Activated CD4-positive, alpha-beta T cell treated with anti-CD3 and anti-CD28 coated beads, Interleukin-2, amount 10 ng/mL, durations not matched to agents 7 days and 5 days (primary cell): ENCODE measurements around the gene TMEFF1. TPM values are rescaled to one million over a fixed set of nuclear protein-coding genes. Genes with fewer than 3 reads are reported as not detected.

ENCODE experiments used
- CTCF ChIA-PET: fragments of 350-600 bp; sonication (Branson Sonifier 250); formaldehyde crosslinking; loops from one replicate; lab custom pipeline; 2021; ENCODE audit warnings: antibody characterized with exemption; lab: Charles Lee
- POLR2A ChIA-PET: fragments of 350-600 bp; sonication (Branson Sonifier 250); formaldehyde crosslinking; loops from one replicate; lab custom pipeline; 2021; ENCODE audit warnings: antibody characterized with exemption; lab: Charles Lee
- DNase-seq: peaks from one replicate; pipeline ENCODE4 v3.0.0-alpha.2; 2020
- H3K27ac Mint-ChIP-seq: one replicate; pipeline ENCODE4 v1.8.0; 2021; ENCODE audit warnings: mild to moderate bottlenecking, moderate library complexity, mixed read lengths
- H3K27me3 Mint-ChIP-seq: one replicate; pipeline ENCODE4 v1.8.0; 2021; ENCODE audit warnings: mixed read lengths
- H3K36me3 Mint-ChIP-seq: one replicate; pipeline ENCODE4 v1.8.0; 2021; ENCODE audit warnings: low read depth, mixed read lengths
- H3K4me1 Mint-ChIP-seq: one replicate; pipeline ENCODE4 v1.8.0; 2021; ENCODE audit warnings: mixed read lengths
- H3K4me3 Mint-ChIP-seq: one replicate; pipeline ENCODE4 v1.8.0; 2021; ENCODE audit warnings: mild to moderate bottlenecking, moderate library complexity, mixed read lengths
- H3K9me3 Mint-ChIP-seq: one replicate; pipeline ENCODE4 v1.8.0; 2021; ENCODE audit warnings: mixed read lengths
- total RNA-seq, 2 experiments: library from RNA; stranded (reverse); gene quantifications; one replicate each; pipeline ENCODE4 v1.2.3, GENCODE V29; 2021

Gene TMEFF1
- total RNA-seq, 2 experiments from 2014 or later: not detected

- ChIA-PET POLR2A (no interaction called here), CTCF (no interaction called here)
- DNase-seq: no peak
- no peaks in the 10 kb centered on the region for H3K36me3 Mint-ChIP-seq
- no peaks in the 10 kb centered on the region for H3K27me3 Mint-ChIP-seq
- no peak overlapping the region for H3K4me3 Mint-ChIP-seq
- H3K27ac Mint-ChIP-seq: no peak overlapping the region
- H3K9me3 Mint-ChIP-seq: no peaks in the 10 kb centered on the region
- H3K4me1 Mint-ChIP-seq: no peaks in the 10 kb centered on the region
These were observed 102.1 kb downstream of the TMEFF1 start for GRCh38 chr9:100575006-100575405.

- H3K4me3 Mint-ChIP-seq: no peak overlapping the region
- no peaks in the 10 kb centered on the region for H3K27me3 Mint-ChIP-seq
- no peaks in the 10 kb centered on the region for H3K36me3 Mint-ChIP-seq
- POLR2A ChIA-PET: no interaction called here
- no peaks in the 10 kb centered on the region for H3K9me3 Mint-ChIP-seq
- no peak overlapping the region for H3K27ac Mint-ChIP-seq
- CTCF ChIA-PET: interaction anchor here (0.6 kb wide), 1 partner anchor 486 kb away, joined by 4 read pairs; no protein-coding TSS in a partner anchor
- no peak for DNase-seq
- H3K4me1 Mint-ChIP-seq: no peaks in the 10 kb centered on the region
These were observed 102.9 kb downstream of the TMEFF1 start for GRCh38 chr9:100575765-100576386.

GRCh38 chr9:100577776-100578448, 105.0 kb downstream of the TMEFF1 start, which contains the start of gene CAVIN4:
TSS of gene CAVIN4 (plus strand) at chr9:100578079. CDS start at chr9:100578144, 65 bp downstream.
- no peak within 1 kb of the TSS for H3K4me3 Mint-ChIP-seq
- ChIA-PET POLR2A (no interaction called here), CTCF (no interaction called here)
- no peak for DNase-seq
- H3K4me1 Mint-ChIP-seq: no peaks in the 10 kb centered on the region
- no peaks in the 10 kb centered on the region for H3K9me3 Mint-ChIP-seq
- no peak within 1 kb of the TSS for H3K27ac Mint-ChIP-seq
- H3K36me3 Mint-ChIP-seq: no peaks in the 10 kb centered on the region
- peaks cover 2% of the 10 kb centered on the region for H3K27me3 Mint-ChIP-seq

GRCh38 chr9:100578610-100579009, 105.7 kb downstream of the TMEFF1 start:
- no peak for DNase-seq
- Mint-ChIP-seq H3K36me3 (no peaks in the 10 kb centered on the region), H3K4me3 (no peak overlapping the region), H3K27ac (no peak overlapping the region), H3K9me3 (no peaks in the 10 kb centered on the region), H3K4me1 (no peaks in the 10 kb centered on the region), H3K27me3 (peaks cover 2% of the 10 kb centered on the region)
- ChIA-PET POLR2A (no interaction called here), CTCF (no interaction called here)

GRCh38 chr9:100579665-100580064, 106.7 kb downstream of the TMEFF1 start:
- Mint-ChIP-seq H3K9me3 (no peaks in the 10 kb centered on the region), H3K27me3 (peaks cover 2% of the 10 kb centered on the region), H3K4me1 (no peaks in the 10 kb centered on the region), H3K27ac (no peak overlapping the region), H3K4me3 (no peak overlapping the region), H3K36me3 (no peaks in the 10 kb centered on the region)
- no peak for DNase-seq
- CTCF ChIA-PET: no interaction called here
- POLR2A ChIA-PET: no interaction called here

GRCh38 chr9:100580257-100580656, 107.3 kb downstream of the TMEFF1 start:
- no peaks in the 10 kb centered on the region for H3K36me3 Mint-ChIP-seq
- POLR2A ChIA-PET: no interaction called here
- H3K4me3 Mint-ChIP-seq: no peak overlapping the region
- H3K27ac Mint-ChIP-seq: no peak overlapping the region
- H3K4me1 Mint-ChIP-seq: no peaks in the 10 kb centered on the region
- no peaks in the 10 kb centered on the region for H3K9me3 Mint-ChIP-seq
- CTCF ChIA-PET: no interaction called here
- no peak for DNase-seq
- H3K27me3 Mint-ChIP-seq: peaks cover 2% of the 10 kb centered on the region

GRCh38 chr9:100581081-100581480, 108.1 kb downstream of the TMEFF1 start:
- Mint-ChIP-seq H3K27ac (no peak overlapping the region), H3K27me3 (peaks cover 2% of the 10 kb centered on the region), H3K4me3 (no peak overlapping the region), H3K4me1 (no peaks in the 10 kb centered on the region), H3K36me3 (no peaks in the 10 kb centered on the region), H3K9me3 (no peaks in the 10 kb centered on the region)
- ChIA-PET POLR2A (no interaction called here), CTCF (interaction anchor here (1.2 to 1.5 kb wide), 2 partner anchors 15 to 21 kb away, joined by 3 to 4 read pairs; no protein-coding TSS in a partner anchor)
- no peak for DNase-seq

- CTCF ChIA-PET: interaction anchor here (1.2 to 1.5 kb wide), 2 partner anchors 14 to 20 kb away, joined by 3 to 4 read pairs; no protein-coding TSS in a partner anchor
- H3K4me1 Mint-ChIP-seq: no peaks in the 10 kb centered on the region
- POLR2A ChIA-PET: no interaction called here
- H3K27ac Mint-ChIP-seq: no peak overlapping the region
- no peak for DNase-seq
- H3K36me3 Mint-ChIP-seq: no peaks in the 10 kb centered on the region
- H3K27me3 Mint-ChIP-seq: peaks cover 2% of the 10 kb centered on the region
- H3K4me3 Mint-ChIP-seq: no peak overlapping the region
- no peaks in the 10 kb centered on the region for H3K9me3 Mint-ChIP-seq
These were observed 108.7 kb downstream of the TMEFF1 start for GRCh38 chr9:100581661-100582060.

GRCh38 chr9:100583014-100583802, 110.3 kb downstream of the TMEFF1 start:
- CTCF ChIA-PET: no interaction called here
- H3K4me1 Mint-ChIP-seq: no peaks in the 10 kb centered on the region
- no peak overlapping the region for H3K4me3 Mint-ChIP-seq
- peaks cover 2% of the 10 kb centered on the region for H3K27me3 Mint-ChIP-seq
- POLR2A ChIA-PET: no interaction called here
- no peaks in the 10 kb centered on the region for H3K9me3 Mint-ChIP-seq
- DNase-seq: no peak
- H3K27ac Mint-ChIP-seq: no peak overlapping the region
- H3K36me3 Mint-ChIP-seq: no peaks in the 10 kb centered on the region

GRCh38 chr9:100584951-100585350, 112.0 kb downstream of the TMEFF1 start:
- Mint-ChIP-seq H3K27ac (no peak overlapping the region), H3K27me3 (peaks cover 2% of the 10 kb centered on the region), H3K4me1 (no peaks in the 10 kb centered on the region), H3K9me3 (no peaks in the 10 kb centered on the region), H3K36me3 (no peaks in the 10 kb centered on the region), H3K4me3 (no peak overlapping the region)
- DNase-seq: no peak
- POLR2A ChIA-PET: no interaction called here
- CTCF ChIA-PET: interaction anchor here (1.3 kb wide), 1 partner anchor 12 kb away, joined by 3 read pairs; no protein-coding TSS in a partner anchor

- no peaks in the 10 kb centered on the region for H3K4me1 Mint-ChIP-seq
- H3K9me3 Mint-ChIP-seq: no peaks in the 10 kb centered on the region
- no peak overlapping the region for H3K4me3 Mint-ChIP-seq
- H3K27ac Mint-ChIP-seq: no peak overlapping the region
- no peak for DNase-seq
- CTCF ChIA-PET: no interaction called here
- POLR2A ChIA-PET: no interaction called here
- no peaks in the 10 kb centered on the region for H3K36me3 Mint-ChIP-seq
- H3K27me3 Mint-ChIP-seq: peaks cover 2% of the 10 kb centered on the region
These were observed 113.1 kb downstream of the TMEFF1 start for GRCh38 chr9:100586093-100586492.

- ChIA-PET CTCF (no interaction called here), POLR2A (no interaction called here)
- no peaks in the 10 kb centered on the region for H3K27me3 Mint-ChIP-seq
- H3K27ac Mint-ChIP-seq: no peak overlapping the region
- H3K9me3 Mint-ChIP-seq: no peaks in the 10 kb centered on the region
- DNase-seq: no peak
- no peak overlapping the region for H3K4me3 Mint-ChIP-seq
- no peaks in the 10 kb centered on the region for H3K4me1 Mint-ChIP-seq
- no peaks in the 10 kb centered on the region for H3K36me3 Mint-ChIP-seq
These were observed 114.4 kb downstream of the TMEFF1 start for GRCh38 chr9:100587375-100587774.

GRCh38 chr9:100589582-100589981, 116.6 kb downstream of the TMEFF1 start:
- no peaks in the 10 kb centered on the region for H3K9me3 Mint-ChIP-seq
- ChIA-PET POLR2A (no interaction called here), CTCF (interaction anchor here (1.2 kb wide), 1 partner anchor 265 kb away, joined by 3 read pairs; no protein-coding TSS in a partner anchor)
- DNase-seq: no peak
- H3K4me1 Mint-ChIP-seq: no peaks in the 10 kb centered on the region
- H3K36me3 Mint-ChIP-seq: no peaks in the 10 kb centered on the region
- H3K4me3 Mint-ChIP-seq: no peak overlapping the region
- H3K27ac Mint-ChIP-seq: no peak overlapping the region
- no peaks in the 10 kb centered on the region for H3K27me3 Mint-ChIP-seq
